ENCODE measurements around the gene CCSAP.

- TF ChIP-seq CTCF (IDR thresholded peaks at IDR 0.05 in 4 of 5, conservative IDR thresholded peaks at IDR 0.05 in 1 of 5) (no peak), POLR2A (IDR thresholded peaks at IDR 0.05) (no peak)
Observed at GRCh38 chr1:229373395-229373794, 30.5 kb upstream of the CCSAP start.

All from gastrocnemius medialis (tissue), 4 donors.